NCI-H2029 (cell line): ENCODE measurements around the gene LINC01488.

Source experiments
- DNase-seq: peaks from one replicate; lab custom pipeline; 2025; lab: John Stamatoyannopoulos, UW

LINC01488 gene

GRCh38 chr11:69479591-69480271 is 1.7 kb upstream of the LINC01488 start:
- no peak for DNase-seq

GRCh38 chr11:69480547-69481392 is 693 bp upstream of the LINC01488 start:
- no peak for DNase-seq

- no peak for DNase-seq
Measured at GRCh38 chr11:69482322-69482721, 859 bp downstream of the LINC01488 start.

- no peak for DNase-seq
Measured at GRCh38 chr11:69483170-69483569, 1.7 kb downstream of the LINC01488 start.

GRCh38 chr11:69483691-69484426 is 2.4 kb downstream of the LINC01488 start:
- DNase-seq = no peak

- DNase-seq = no peak
Measured at GRCh38 chr11:69484427-69485259, 3.2 kb downstream of the LINC01488 start.

GRCh38 chr11:69485337-69486041 is 4.0 kb downstream of the LINC01488 start:
- no peak for DNase-seq

- DNase-seq = no peak
Measured at GRCh38 chr11:69486056-69486772, 4.8 kb downstream of the LINC01488 start.

- no peak for DNase-seq
Measured at GRCh38 chr11:69486773-69487291, 5.4 kb downstream of the LINC01488 start.

- no peak for DNase-seq
Measured at GRCh38 chr11:69487391-69487790, 5.9 kb downstream of the LINC01488 start.

GRCh38 chr11:69487849-69488542 is 6.5 kb downstream of the LINC01488 start:
- no peak for DNase-seq

GRCh38 chr11:69488543-69488940 is 7.1 kb downstream of the LINC01488 start:
- DNase-seq = no peak

GRCh38 chr11:69489031-69489745 is 7.7 kb downstream of the LINC01488 start:
- no peak for DNase-seq

GRCh38 chr11:69489746-69490365 is 8.4 kb downstream of the LINC01488 start:
- no peak for DNase-seq

- no peak for DNase-seq
Measured at GRCh38 chr11:69490516-69490915, 9.1 kb downstream of the LINC01488 start.

GRCh38 chr11:69491071-69492031 is 9.9 kb downstream of the LINC01488 start:
- no peak for DNase-seq
